GM19035 (cell line): ENCODE measurements around the gene TPRG1L.

ENCODE experiments used
- ATAC-seq: cut with Tn5 transposase; IDR thresholded peaks from one replicate; pipeline ENCODE4 v1.9.1; 2021; ENCODE audit not compliant: unreplicated experiment

TPRG1L gene

DNA sequence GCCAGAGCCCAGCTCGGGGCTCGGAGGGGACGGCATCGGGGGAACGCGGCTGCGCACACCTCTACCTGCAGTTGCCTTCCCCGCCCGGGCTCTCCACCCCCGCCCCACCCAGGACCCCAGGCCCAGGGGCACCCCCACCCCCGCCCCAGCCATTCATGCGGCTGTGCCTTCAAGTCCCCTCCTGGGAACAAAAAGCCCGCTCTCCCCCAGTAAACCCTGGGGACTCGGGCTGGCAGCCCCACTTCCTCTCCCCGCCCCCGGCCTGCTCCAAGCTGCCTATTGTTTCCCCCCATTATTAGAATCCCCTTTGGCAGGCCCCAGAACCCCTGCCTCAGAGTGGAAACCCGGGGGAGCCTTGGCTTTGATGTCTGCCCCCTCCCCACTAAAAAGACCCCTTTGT, 31.5 kb upstream of the TPRG1L start:
- no peak for ATAC-seq

- no peak for ATAC-seq
Observed at GRCh38 chr1:3593745-3594144, 31.1 kb upstream of the TPRG1L start.

DNA sequence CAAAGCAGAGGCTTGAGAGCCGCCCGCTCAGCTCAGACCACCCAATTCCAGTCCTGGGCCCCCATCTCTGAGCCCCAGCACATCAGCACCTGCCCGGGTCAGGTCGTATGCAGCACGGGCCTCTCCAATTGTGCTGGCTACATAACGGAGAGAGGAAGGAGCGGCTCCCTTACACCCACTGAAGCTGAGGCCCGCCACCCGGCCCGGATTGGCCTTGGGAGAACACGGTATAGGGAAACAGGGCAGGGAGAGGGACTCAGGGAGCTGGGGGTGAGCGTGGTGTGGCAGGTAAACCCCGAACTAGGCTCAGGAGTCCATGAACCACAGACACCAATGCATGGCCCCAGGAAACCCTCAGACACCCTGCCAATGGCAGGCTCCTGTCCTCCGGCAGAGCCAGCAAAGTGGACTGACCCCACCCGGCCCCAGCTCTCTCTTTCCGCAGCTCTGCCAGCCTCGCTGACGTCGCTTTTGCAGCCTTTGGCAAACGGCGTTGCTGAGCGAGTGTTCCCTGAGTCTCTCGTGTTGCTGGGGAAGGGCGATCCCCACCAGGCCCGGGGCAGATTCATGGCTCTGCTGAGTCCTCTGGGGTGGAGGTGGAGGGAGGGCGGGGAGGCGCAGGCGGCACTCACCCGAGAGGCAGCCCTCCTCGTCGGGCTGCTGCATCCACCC, 30.0 kb upstream of the TPRG1L start:
- ATAC-seq: no peak

- no peak for ATAC-seq
Observed at GRCh38 chr1:3595949-3596348, 28.9 kb upstream of the TPRG1L start.

GRCh38 chr1:3596663-3597598, 27.9 kb upstream of the TPRG1L start:
- no peak for ATAC-seq

- no peak for ATAC-seq
Observed at GRCh38 chr1:3597599-3597964, 27.2 kb upstream of the TPRG1L start.

DNA sequence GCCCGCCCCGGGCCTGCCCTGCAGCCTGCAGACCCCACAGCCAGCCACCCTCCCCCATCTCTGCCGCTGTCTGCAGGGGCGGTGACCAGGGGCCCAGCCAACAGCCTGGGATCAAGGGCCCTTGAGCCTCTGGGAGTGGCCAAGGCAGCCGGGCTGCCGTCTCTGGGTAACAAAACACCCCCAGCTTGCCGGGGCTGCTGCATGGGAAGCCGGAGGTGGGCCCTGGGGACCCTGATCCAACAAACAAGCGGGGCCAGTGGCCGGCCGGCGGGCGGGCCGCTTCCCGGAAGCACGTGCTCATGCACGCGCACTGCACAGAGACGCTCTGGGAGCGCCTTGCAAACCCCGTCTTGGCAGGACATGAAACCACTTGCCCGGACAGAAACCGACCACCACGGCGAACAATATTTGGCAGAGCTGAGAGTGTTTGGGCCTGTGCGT, 26.7 kb upstream of the TPRG1L start:
- ATAC-seq: no peak

- ATAC-seq: no peak
Observed at GRCh38 chr1:3598522-3599285, 26.1 kb upstream of the TPRG1L start.

DNA sequence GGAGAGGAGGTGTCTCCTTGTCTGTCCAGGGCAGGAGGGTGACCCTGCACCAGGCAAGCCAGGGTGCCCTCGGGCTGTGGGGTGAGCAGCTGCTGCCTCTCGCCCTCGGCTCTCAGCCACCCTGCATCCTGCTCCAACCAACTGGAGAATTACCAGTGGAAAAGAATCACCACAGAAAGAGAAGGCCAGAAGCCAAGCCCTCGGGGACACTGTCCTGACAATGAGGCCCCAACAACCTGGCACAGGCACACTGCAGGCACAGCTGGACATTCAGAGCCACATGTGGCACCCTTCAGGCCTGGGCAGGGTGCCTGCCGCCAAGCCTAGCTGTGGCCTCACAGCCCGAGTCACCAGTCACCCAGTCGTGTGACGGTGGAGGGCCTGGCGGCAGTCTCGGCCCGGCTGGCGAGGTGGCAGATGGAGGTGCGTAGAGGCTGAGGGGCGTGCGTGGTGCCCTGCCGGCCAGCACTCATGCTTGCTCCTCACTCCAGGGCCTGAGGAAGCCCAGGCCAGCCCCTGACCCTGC, 25.5 kb upstream of the TPRG1L start:
- no peak for ATAC-seq

- ATAC-seq: no peak
Observed at GRCh38 chr1:3599816-3600215, 25.0 kb upstream of the TPRG1L start.

GRCh38 chr1:3600354-3600753, 24.5 kb upstream of the TPRG1L start:
- ATAC-seq: no peak

GRCh38 chr1:3601743-3602142, 23.1 kb upstream of the TPRG1L start:
- ATAC-seq: no peak

GRCh38 chr1:3602375-3602774, 22.4 kb upstream of the TPRG1L start:
- no peak for ATAC-seq

DNA sequence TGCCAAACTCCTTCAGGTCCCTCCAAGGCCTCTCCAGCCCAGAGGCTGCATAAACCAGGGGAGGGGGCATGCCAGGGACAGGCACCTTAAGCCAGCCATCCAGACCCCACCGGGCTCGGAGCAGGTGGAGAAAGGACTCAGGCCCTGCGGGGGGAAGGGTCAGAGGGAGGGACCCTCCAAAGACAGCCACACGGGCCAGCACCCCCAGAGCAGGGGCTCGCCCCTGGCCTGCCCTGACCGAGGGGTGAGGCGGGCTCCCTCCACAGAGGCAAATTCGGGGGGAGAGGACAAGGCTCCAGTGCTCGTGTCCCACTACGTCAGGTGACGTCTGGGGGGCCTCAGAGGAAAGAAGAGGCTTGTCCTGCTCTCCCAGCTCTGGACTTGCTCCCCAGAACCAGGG, 21.7 kb upstream of the TPRG1L start:
- no peak for ATAC-seq

DNA sequence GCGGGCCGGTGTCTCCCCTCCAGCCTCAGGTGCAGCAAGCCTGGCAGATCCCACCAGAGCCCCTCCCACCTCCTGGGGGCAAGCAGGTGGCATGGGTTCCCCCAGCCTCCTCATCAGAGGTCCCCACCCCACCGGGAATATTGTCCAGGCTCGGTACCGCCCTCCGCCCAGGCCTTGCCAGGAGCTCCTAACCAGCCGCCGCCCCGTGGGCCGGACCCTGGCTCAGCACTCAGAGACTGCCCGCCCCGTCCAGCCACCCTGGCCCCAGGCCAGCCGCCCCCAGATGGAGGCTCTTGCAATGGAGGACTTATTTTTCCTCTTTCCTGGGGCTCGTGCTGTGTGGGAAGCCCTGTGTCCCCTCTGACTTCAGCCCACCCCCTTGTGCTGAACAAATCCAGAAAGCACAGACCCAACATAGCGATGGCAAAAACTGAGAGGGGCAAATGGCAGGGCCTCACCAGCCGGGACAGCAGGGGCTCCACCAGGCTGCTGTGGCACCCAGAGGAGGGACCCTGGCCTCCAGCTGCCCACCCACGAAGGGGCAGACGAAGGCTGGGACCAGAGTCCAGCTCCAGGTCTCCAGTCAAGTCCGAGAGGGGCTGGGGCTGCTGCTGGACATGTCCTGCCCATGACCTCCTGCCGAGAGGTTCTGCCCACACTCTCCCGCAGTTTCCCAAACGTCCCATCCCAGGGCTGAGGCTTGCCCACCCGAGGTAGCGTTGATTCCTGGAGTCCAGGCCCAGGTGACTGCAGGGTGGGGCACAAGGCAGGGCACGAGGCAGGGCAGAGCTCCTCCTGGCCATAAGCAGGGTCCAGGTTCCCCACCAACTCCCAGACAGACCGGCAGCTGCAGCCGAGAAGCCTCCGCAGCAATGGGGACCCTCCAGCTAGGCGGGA, 21.0 kb upstream of the TPRG1L start:
- ATAC-seq: no peak

DNA sequence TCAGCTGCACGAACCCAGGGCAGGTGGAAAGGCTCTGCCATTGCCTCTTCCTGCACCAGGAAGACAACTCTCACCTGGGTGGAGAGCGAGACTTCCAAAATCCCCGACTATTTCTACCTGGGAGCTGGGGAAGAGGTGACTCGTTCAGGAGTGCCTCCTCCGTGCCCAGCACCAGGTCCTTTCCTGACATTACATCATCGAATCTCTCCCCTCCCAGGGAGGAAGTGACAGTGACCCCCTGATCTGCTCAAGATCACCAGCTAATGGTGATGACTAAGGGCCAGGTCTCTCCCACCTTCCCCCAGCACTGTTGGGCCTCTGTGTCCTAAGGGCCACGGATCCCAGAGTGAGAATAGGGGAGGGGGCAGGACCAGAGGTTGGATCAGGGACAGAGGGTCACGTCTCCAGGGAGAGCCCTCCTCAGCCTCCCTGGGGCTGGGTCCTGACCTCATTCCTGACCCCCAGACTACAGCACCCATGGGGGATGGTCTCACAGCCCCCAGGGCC, 20.3 kb upstream of the TPRG1L start:
- no peak for ATAC-seq

- ATAC-seq: no peak
Observed at GRCh38 chr1:3604997-3605823, 19.6 kb upstream of the TPRG1L start.

DNA sequence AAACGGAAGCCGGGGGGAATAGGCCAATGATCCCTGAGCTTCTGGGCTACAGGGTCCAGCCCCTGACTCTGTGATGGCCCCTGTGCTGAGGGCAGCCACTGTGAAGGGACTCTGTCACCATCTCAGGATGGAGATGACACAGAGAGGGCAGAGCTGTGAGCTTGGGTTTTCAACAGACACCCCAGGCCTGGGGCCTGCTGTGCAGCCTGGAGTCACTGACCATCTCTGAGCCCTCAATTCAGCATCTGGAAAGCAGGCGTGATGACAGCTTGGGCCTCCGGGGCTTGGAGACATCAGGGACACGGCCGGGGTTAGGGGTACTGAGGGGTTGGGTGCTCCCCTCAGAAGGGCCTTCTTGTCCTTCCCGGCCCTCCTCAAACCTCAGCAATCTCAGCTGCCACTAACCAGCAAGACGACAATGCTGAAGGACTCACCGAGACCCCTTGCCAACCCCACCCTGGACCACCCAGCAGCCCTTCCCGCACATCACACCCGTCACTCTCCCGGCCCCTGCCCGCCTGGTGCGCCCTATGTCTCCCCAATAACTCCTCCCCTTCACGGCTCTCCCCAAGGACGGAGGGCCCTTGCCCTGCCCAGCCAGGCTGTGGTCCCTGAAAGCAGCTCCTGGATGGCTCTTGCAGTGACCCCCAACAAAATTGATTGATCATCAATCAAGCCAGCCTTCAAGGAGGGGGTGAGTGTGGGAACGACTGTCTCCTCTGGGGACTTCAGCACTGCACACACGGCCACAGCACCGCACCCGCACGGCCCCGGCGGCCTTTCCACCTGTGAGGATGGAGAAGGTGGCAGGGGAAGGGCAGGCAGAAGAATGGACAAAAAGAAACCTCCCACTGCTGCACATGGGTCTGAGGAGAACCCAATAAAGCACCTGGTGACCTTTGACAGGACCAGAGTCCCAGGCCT, 17.8 kb upstream of the TPRG1L start:
- no peak for ATAC-seq
